K562 (cell line): Measurements from ENCODE around the gene EEF1AKMT1. TPM values are rescaled to one million over a fixed set of nuclear protein-coding genes. Genes with fewer than 3 reads are reported as not detected.

ENCODE experiments used
- ATAC-seq: fragments of 200-7000 bp; cut with Tn5 transposase; 3 replicates; pipeline ENCODE4 v1.9.1; 2020; ENCODE audit warnings: moderate library complexity
- BruUV-seq: library from RNA; stranded (reverse); fragments of 400-500 nt; replicated peaks from 2 replicates; lab custom pipeline; 2021; lab: Mats Ljungman, UMichigan
- CTCF ChIA-PET: fragments of 300-600 bp; formaldehyde crosslinking; extraction: SDS; loops from one replicate; lab custom pipeline; 2021; ENCODE audit warnings: low intra/inter-chr PET ratio; lab: Yijun Ruan, JAX
- POLR2A ChIA-PET: fragments of 300-600, 350-650 bp; sonication (Branson Sonifier 250); formaldehyde crosslinking; extraction: SDS; loops from one replicate; lab custom pipeline; 2021; ENCODE audit warnings: antibody characterized with exemption, inconsistent platforms; lab: Yijun Ruan, JAX
- DNase-seq, 4 experiments: peaks; one replicate each; pipeline versions ENCODE4 v3.0.0 to v3.0.0-alpha.2; 2011 to 2018; ENCODE audit warnings: low spot score in 3 of 4, mixed read lengths in 3 of 4; ENCODE audit errors: extremely low read depth in 1 of 4
- FAIRE-seq: peaks from 2 replicates; lab custom pipeline; 2011; peaks lifted over from hg19 to GRCh38; lab: Jason Lieb, UNC
- H2AFZ ChIP-seq: 2 replicates; pipeline ENCODE4 v1.6.0; 2011; ENCODE audit warnings: low read depth, low read length, control low read depth, inconsistent platforms
- H3K27ac ChIP-seq: fragments of 200-600 bp; 3 replicates; pipeline ENCODE4 v1.8.0; 2011; ENCODE audit warnings: low read depth, mild to moderate bottlenecking, control low read depth, inconsistent platforms, low read length, moderate library complexity, mixed read lengths; ENCODE audit errors: extremely low read depth
- H3K27me3 ChIP-seq, 2 experiments: fragments of 300-600 bp in 1 of 2; 2 replicates in 1 of 2; 3 replicates in 1 of 2; pipeline versions ENCODE4 v1.6.0 to v1.8.0; 2011; ENCODE audit warnings: inconsistent platforms in 2 of 2, low read length in 2 of 2, mild to moderate bottlenecking in 1 of 2, mixed read lengths in 1 of 2, moderate library complexity in 1 of 2; ENCODE audit not compliant: control insufficient read depth in 2 of 2, insufficient read depth in 2 of 2
- H3K36me3 ChIP-seq: fragments of 300-600 bp; 3 replicates; pipeline ENCODE4 v1.8.0; 2011; ENCODE audit warnings: mild to moderate bottlenecking, low read length, inconsistent platforms; ENCODE audit not compliant: control insufficient read depth, insufficient read depth
- H3K4me1 ChIP-seq, 2 experiments: fragments of 200-600 bp in 1 of 2; replicated peaks in 1 of 2; 2 replicates in 1 of 2; 3 replicates in 1 of 2; pipeline versions ENCODE4 v1.5.1 to v1.8.0; 2011; ENCODE audit warnings: inconsistent platforms in 2 of 2, low read length in 2 of 2, mild to moderate bottlenecking in 1 of 2, mixed read lengths in 1 of 2, moderate library complexity in 1 of 2; ENCODE audit not compliant: control insufficient read depth in 2 of 2, insufficient read depth in 2 of 2
- H3K4me2 ChIP-seq: 2 replicates; pipeline ENCODE4 v1.6.1; 2011; ENCODE audit warnings: low read length, control low read depth, inconsistent platforms, mixed read lengths; ENCODE audit not compliant: insufficient read depth
- H3K4me3 ChIP-seq: fragments of 200-600 bp; sonication (generic), shearing (Covaris generic); 2 replicates; pipeline ENCODE4 v1.5.1; 2016; ENCODE audit warnings: control low read depth, inconsistent platforms
- H3K79me2 ChIP-seq: fragments of 200-600 bp; 3 replicates; pipeline ENCODE4 v1.8.0; 2011; ENCODE audit warnings: low read length, inconsistent platforms; ENCODE audit not compliant: control insufficient read depth, insufficient read depth
- H3K9ac ChIP-seq, 2 experiments: 2 replicates each; pipeline versions ENCODE4 v1.6.0 to v1.6.1; 2011; ENCODE audit warnings: low read depth in 2 of 2, low read length in 2 of 2, control low read depth in 1 of 2, inconsistent platforms in 1 of 2, mild to moderate bottlenecking in 1 of 2, mixed read lengths in 1 of 2; ENCODE audit not compliant: insufficient read depth in 1 of 2
- H3K9me1 ChIP-seq: one replicate; pipeline ENCODE4 v1.6.0; 2011; ENCODE audit warnings: inconsistent platforms, mild to moderate bottlenecking, low read length, moderate library complexity; ENCODE audit not compliant: control insufficient read depth, insufficient read depth
- H3K9me3 ChIP-seq: replicated peaks from 2 replicates; pipeline ENCODE4 v1.5.1; 2011; ENCODE audit warnings: low read depth, low read length, inconsistent platforms; ENCODE audit not compliant: control insufficient read depth, insufficient read depth
- H4K20me1 ChIP-seq: replicated peaks from 2 replicates; pipeline ENCODE4 v1.6.1; 2011; ENCODE audit warnings: low read length, inconsistent platforms, mixed read lengths; ENCODE audit not compliant: control insufficient read depth, insufficient read depth
- BACH1 ChIP-seq: fragments of 200-800 bp; sonication (Bioruptor generic); IDR thresholded peaks from 2 replicates; pipeline ENCODE4 v1.6.1; 2016; ENCODE audit warnings: missing genetic modification characterization, missing compliant biosample characterization
- HNRNPL ChIP-seq: fragments of 200-400 bp; formaldehyde crosslinking; IDR thresholded peaks from 2 replicates; pipeline ENCODE4 v1.6.1; 2017; ENCODE audit warnings: low read depth, mild to moderate bottlenecking, low read length
- PCBP1 ChIP-seq: fragments of 200-400 bp; formaldehyde crosslinking; IDR thresholded peaks from 2 replicates; pipeline ENCODE4 v1.6.1; 2018; ENCODE audit warnings: mild to moderate bottlenecking, low read depth, low read length; ENCODE audit not compliant: poor library complexity, severe bottlenecking
- SMARCE1 ChIP-seq: fragments of 450-650 bp; IDR thresholded peaks from 2 replicates; pipeline ENCODE4 v1.7.1; 2016; ENCODE audit warnings: mild to moderate bottlenecking
- WGBS: fragments of 100-300 bp; shearing (Covaris generic); methylation state at CpG from one replicate; pipeline ENCODE4 v1.1.6; 2016; ENCODE audit warnings: low coverage, mixed read lengths; ENCODE audit not compliant: insufficient coverage; ENCODE audit errors: missing lambda C conversion rate; 5-methylcytosine and 5-hydroxymethylcytosine counted together
- in situ Hi-C: fragments of 300-500 bp; cut with MboI; formaldehyde crosslinking; loops from 4 replicates; pipeline ENCODE4 v1.15.0; 2018; ENCODE audit warnings: inconsistent platforms, mixed read lengths
- intact Hi-C: fragments of 100-400 bp; cut with micrococcal nuclease; formaldehyde crosslinking; loops from 2 replicates; pipeline ENCODE4 v1.14.2; 2022
- polyA plus RNA-seq, 8 experiments: library from polyadenylated mRNA; depleted of rRNA in 4 of 8; stranded (reverse) in 5 of 8; unstranded in 3 of 8; fragments of >200 nt; fragmentation: Nextera tagmentation in 2 of 8; fragmentation: Illumina TruSeq in 1 of 8; extraction: Ambion mirVana in 2 of 8; extraction: Trizol in 1 of 8; gene quantifications; 2 replicates each; pipeline versions ENCODE4 v1.2.1 to v1.2.3, GENCODE V29; 2011 to 2014; ENCODE audit warnings: inconsistent platforms in 1 of 8, missing spikeins in 1 of 8
- total RNA-seq, 7 experiments: library from RNA; depleted of rRNA in 6 of 7; stranded (reverse); fragments of >200 nt in 6 of 7; fragmentation: Illumina TruSeq in 2 of 7; extraction: Trizol in 2 of 7; gene quantifications; 2 replicates each; pipeline versions ENCODE4 v1.2.1 to v1.2.3, GENCODE V29; 2011 to 2021; ENCODE audit warnings: low replicate concordance in 1 of 7
- TF ChIP-seq, protein P1 (sequence below): fragments of 150-350 bp; IDR thresholded peaks from 2 replicates; pipeline ENCODE4 v1.6.1; 2014; ENCODE audit warnings: low read depth, mild to moderate bottlenecking, low read length, borderline replicate concordance

The EEF1AKMT1 gene
- total and polyA plus RNA-seq, 9 of the 15 experiments (the other 6 are each of a cell fraction or from before 2014, with no cell fraction given), result 5.3 to 36.3 (median 7.9) TPM

DNA sequence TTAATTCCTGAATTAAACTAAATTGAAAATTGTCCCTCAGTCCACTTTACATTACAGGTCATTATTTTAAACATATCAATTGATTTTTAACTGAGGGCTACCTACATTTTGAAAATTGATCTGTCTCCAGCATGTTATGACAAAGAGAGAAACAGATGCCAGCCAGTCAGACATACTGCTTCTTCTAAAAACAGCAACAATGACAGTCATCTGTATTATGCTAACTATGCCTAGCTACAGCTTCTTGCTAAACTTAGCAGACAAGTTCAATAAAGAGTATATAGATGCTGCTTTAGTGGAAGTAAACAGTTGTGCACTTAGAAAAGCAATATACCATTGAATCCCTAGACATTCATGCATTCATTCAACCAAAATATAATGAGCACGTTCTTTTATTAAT, 48.6 kb upstream of the EEF1AKMT1 start (continued):
- TF ChIP-seq, protein P1, sequence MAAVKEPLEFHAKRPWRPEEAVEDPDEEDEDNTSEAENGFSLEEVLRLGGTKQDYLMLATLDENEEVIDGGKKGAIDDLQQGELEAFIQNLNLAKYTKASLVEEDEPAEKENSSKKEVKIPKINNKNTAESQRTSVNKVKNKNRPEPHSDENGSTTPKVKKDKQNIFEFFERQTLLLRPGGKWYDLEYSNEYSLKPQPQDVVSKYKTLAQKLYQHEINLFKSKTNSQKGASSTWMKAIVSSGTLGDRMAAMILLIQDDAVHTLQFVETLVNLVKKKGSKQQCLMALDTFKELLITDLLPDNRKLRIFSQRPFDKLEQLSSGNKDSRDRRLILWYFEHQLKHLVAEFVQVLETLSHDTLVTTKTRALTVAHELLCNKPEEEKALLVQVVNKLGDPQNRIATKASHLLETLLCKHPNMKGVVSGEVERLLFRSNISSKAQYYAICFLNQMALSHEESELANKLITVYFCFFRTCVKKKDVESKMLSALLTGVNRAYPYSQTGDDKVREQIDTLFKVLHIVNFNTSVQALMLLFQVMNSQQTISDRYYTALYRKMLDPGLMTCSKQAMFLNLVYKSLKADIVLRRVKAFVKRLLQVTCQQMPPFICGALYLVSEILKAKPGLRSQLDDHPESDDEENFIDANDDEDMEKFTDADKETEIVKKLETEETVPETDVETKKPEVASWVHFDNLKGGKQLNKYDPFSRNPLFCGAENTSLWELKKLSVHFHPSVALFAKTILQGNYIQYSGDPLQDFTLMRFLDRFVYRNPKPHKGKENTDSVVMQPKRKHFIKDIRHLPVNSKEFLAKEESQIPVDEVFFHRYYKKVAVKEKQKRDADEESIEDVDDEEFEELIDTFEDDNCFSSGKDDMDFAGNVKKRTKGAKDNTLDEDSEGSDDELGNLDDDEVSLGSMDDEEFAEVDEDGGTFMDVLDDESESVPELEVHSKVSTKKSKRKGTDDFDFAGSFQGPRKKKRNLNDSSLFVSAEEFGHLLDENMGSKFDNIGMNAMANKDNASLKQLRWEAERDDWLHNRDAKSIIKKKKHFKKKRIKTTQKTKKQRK, result no peak
- TF ChIP-seq SMARCE1, result no peak
- no peak for TF ChIP-seq HNRNPL
- TF ChIP-seq BACH1 (tag), result no peak

DNA sequence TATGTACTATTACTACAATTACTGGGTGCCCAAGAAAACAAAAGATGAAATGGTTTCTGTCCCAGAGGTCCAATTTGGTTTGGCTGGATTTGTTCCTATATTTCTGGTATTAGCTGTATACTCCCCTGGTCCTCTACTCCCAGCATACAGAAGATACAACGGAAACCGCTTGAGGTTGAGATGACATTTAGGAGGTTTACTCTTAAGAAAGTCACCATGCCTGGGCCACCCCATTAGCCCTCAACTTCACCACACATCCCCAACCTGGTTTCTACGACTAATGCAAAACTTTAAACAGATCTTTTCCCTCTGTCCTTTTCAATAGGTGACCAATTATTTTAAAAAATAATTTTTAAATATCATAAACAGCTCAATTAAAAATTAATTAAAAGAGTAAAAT, 46.0 kb upstream of the EEF1AKMT1 start:
- no peak for TF ChIP-seq PCBP1
- no peaks in the 10 kb centered on the region for H3K9me3 ChIP-seq

More for the DNA sequence above, 46.0 kb upstream of the EEF1AKMT1 start:
- in situ Hi-C loops (loop anchor here (10.0 kb wide), 1 partner anchor 315 kb away; no protein-coding TSS in a partner anchor), intact Hi-C loops (no loop called here)
- Histone ChIP-seq H3K9ac (no peak overlapping the region), H3K27ac (no peak overlapping the region), H3K79me2 (peaks cover 13% of the 10 kb centered on the region), H3K4me3 (no peak overlapping the region), H3K4me1 (no peaks in the 10 kb centered on the region), H3K9me1 (no peaks in the 10 kb centered on the region), H3K4me2 (no peak overlapping the region), H2AFZ (no peak overlapping the region), H3K27me3 (no peaks in the 10 kb centered on the region), H4K20me1 (no peaks in the 10 kb centered on the region), H3K36me3 (peaks cover 46% of the 10 kb centered on the region)
- FAIRE-seq (no peak), ATAC-seq (no peak), DNase-seq (no peak)
- CTCF ChIA-PET, result no interaction called here
- POLR2A ChIA-PET, result interaction anchor here (1.0 kb wide), 1 partner anchor 28 kb away, joined by 3 read pairs; no protein-coding TSS in a partner anchor
- BruUV-seq, result no TSS peak
- 93% methylated on average over 3 of the region's 3 CpGs for WGBS
